Measurements from ENCODE around the gene USP33. TPM values are rescaled to one million over a fixed set of nuclear protein-coding genes. Genes with fewer than 3 reads are reported as not detected.

The USP33 gene
- total and polyA plus RNA-seq, 2 of the 13 experiments (the other 11 are each of a cell fraction or from before 2014, with no cell fraction given): 32.0 to 49.1 TPM

DNA sequence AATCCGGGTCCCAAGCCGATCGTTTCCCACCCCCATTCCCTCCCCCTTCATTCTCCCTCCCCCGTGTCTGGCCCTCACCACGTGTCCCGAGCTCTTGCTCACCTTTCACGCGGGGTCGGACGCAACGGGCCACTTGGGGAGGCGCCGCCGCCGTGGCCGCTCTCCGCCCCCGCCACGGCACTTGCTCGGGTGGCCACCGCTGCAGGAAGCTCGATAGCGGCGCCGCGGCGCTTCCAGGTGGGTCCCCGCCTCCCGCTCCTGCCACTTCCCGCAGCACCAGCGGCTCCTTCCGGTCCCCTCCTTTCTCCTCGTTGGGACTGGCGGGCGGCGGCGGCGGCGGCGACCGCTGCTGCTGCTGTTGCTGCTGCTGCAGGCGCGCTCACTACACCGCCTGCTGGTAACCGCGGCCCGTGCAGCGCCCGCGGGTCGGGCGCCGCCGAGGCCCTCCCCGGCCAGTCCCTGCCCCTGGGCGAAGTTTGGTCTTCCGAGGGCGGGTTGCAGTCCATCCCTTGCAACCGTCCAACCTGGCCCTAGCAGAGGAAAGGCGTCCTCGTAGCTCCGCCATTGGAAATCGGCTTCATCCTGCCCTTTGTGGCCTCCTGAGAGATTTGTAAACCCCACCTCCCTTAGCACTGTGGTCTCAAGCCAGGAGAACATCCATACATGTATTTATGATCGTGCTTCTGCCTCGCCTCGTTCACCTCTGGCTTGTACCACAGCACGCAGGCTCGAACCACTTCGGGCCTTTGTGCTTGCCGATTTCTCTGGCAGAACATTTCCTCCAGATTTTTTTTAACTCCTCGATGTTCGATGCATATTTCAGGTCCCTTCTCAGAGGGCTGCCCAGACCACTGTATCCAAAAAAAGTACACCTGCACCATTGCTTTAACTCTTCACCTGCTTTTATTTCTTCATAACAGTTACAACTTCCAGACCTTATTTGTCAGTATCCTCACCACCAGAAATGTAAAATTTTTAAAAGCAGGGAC is 76.2 kb downstream of the USP33 start (continued):
- TF ChIP-seq, protein P1, sequence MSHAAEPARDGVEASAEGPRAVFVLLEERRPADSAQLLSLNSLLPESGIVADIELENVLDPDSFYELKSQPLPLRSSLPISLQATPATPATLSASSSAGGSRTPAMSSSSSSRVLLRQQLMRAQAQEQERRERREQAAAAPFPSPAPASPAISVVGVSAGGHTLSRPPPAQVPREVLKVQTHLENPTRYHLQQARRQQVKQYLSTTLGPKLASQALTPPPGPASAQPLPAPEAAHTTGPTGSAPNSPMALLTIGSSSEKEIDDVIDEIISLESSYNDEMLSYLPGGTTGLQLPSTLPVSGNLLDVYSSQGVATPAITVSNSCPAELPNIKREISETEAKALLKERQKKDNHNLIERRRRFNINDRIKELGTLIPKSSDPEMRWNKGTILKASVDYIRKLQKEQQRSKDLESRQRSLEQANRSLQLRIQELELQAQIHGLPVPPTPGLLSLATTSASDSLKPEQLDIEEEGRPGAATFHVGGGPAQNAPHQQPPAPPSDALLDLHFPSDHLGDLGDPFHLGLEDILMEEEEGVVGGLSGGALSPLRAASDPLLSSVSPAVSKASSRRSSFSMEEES (CRISPR knock-in tag; IDR thresholded peaks at IDR 0.05): no peak
- TF ChIP-seq ZNF367 (CRISPR knock-in tag; IDR thresholded peaks at IDR 0.05; ENCODE audit: borderline replicate concordance) (no peak), ATF1 (CRISPR knock-in tag; IDR thresholded peaks at IDR 0.05) (no peak), DNMT1 (CRISPR knock-in tag; IDR thresholded peaks at IDR 0.05) (no peak), ZFP37 (CRISPR knock-in tag; IDR thresholded peaks at IDR 0.05; ENCODE audit: borderline replicate concordance) (no peak), ZNF296 (CRISPR knock-in tag; conservative IDR thresholded peaks at IDR 0.05) (no peak), SRSF4 (IDR thresholded peaks at IDR 0.05; ENCODE audit: low read depth, low read length, poor library complexity, severe bottlenecking) (no peak), SIX1 (CRISPR knock-in tag; IDR thresholded peaks at IDR 0.05; ENCODE audit: borderline replicate concordance) (no peak), ZNF207 (IDR thresholded peaks at IDR 0.05; ENCODE audit: borderline replicate concordance) (no peak), ZNF562 (CRISPR knock-in tag; IDR thresholded peaks at IDR 0.05; ENCODE audit: borderline replicate concordance) (no peak), ELF4 (CRISPR knock-in tag; IDR thresholded peaks at IDR 0.05; ENCODE audit: borderline replicate concordance) (no peak), ARNT2 (CRISPR knock-in tag; IDR thresholded peaks at IDR 0.05; ENCODE audit: low read depth) (peak; percentile 88), MBNL3 (CRISPR knock-in tag; conservative IDR thresholded peaks at IDR 0.05) (no peak), NR2F6 (IDR thresholded peaks at IDR 0.05) (no peak), NR2F6 (CRISPR knock-in tag; IDR thresholded peaks at IDR 0.05) (no peak)
- TF ChIP-seq, protein P2, sequence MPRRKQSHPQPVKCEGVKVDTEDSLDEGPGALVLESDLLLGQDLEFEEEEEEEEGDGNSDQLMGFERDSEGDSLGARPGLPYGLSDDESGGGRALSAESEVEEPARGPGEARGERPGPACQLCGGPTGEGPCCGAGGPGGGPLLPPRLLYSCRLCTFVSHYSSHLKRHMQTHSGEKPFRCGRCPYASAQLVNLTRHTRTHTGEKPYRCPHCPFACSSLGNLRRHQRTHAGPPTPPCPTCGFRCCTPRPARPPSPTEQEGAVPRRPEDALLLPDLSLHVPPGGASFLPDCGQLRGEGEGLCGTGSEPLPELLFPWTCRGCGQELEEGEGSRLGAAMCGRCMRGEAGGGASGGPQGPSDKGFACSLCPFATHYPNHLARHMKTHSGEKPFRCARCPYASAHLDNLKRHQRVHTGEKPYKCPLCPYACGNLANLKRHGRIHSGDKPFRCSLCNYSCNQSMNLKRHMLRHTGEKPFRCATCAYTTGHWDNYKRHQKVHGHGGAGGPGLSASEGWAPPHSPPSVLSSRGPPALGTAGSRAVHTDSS (CRISPR knock-in tag; conservative IDR thresholded peaks at IDR 0.05): no peak
- TF ChIP-seq, protein P3, sequence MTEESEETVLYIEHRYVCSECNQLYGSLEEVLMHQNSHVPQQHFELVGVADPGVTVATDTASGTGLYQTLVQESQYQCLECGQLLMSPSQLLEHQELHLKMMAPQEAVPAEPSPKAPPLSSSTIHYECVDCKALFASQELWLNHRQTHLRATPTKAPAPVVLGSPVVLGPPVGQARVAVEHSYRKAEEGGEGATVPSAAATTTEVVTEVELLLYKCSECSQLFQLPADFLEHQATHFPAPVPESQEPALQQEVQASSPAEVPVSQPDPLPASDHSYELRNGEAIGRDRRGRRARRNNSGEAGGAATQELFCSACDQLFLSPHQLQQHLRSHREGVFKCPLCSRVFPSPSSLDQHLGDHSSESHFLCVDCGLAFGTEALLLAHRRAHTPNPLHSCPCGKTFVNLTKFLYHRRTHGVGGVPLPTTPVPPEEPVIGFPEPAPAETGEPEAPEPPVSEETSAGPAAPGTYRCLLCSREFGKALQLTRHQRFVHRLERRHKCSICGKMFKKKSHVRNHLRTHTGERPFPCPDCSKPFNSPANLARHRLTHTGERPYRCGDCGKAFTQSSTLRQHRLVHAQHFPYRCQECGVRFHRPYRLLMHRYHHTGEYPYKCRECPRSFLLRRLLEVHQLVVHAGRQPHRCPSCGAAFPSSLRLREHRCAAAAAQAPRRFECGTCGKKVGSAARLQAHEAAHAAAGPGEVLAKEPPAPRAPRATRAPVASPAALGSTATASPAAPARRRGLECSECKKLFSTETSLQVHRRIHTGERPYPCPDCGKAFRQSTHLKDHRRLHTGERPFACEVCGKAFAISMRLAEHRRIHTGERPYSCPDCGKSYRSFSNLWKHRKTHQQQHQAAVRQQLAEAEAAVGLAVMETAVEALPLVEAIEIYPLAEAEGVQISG (CRISPR knock-in tag; IDR thresholded peaks at IDR 0.05): peak; percentile 77
- TF ChIP-seq, protein P4, sequence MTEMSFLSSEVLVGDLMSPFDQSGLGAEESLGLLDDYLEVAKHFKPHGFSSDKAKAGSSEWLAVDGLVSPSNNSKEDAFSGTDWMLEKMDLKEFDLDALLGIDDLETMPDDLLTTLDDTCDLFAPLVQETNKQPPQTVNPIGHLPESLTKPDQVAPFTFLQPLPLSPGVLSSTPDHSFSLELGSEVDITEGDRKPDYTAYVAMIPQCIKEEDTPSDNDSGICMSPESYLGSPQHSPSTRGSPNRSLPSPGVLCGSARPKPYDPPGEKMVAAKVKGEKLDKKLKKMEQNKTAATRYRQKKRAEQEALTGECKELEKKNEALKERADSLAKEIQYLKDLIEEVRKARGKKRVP (CRISPR knock-in tag; IDR thresholded peaks at IDR 0.05): no peak
- TF ChIP-seq, protein P5, sequence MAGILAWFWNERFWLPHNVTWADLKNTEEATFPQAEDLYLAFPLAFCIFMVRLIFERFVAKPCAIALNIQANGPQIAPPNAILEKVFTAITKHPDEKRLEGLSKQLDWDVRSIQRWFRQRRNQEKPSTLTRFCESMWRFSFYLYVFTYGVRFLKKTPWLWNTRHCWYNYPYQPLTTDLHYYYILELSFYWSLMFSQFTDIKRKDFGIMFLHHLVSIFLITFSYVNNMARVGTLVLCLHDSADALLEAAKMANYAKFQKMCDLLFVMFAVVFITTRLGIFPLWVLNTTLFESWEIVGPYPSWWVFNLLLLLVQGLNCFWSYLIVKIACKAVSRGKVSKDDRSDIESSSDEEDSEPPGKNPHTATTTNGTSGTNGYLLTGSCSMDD (CRISPR knock-in tag; IDR thresholded peaks at IDR 0.05): no peak
- TF ChIP-seq, protein P6, sequence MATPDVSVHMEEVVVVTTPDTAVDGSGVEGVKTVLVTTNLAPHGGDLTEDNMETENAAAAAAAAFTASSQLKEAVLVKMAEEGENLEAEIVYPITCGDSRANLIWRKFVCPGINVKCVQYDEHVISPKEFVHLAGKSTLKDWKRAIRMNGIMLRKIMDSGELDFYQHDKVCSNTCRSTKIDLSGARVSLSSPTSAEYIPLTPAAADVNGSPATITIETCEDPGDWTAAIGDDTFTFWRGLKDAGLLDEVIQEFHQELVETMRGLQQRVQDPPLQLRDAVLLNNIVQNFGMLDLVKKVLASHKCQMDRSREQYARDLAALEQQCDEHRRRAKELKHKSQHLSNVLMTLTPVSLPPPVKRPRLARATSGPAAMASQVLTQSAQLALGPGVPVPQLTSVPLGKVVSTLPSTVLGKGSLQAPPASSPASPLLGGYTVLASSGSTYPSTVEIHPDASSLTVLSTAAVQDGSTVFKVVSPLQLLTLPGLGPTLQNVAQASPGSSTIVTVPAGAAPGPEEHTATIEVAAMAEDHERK (CRISPR knock-in tag; IDR thresholded peaks at IDR 0.05; ENCODE audit: low read depth): no peak
